HepG2 (cell line): Measurements from ENCODE around the gene UBTD1. TPM values are rescaled to one million over a fixed set of nuclear protein-coding genes. Genes with fewer than 3 reads are reported as not detected.

Source experiments
- ATAC-seq: fragments of 200-7000 bp; cut with Tn5 transposase; 3 replicates; pipeline ENCODE4 v1.9.1; 2020; ENCODE audit warnings: mild to moderate bottlenecking, moderate library complexity
- BruUV-seq: library from RNA; stranded (reverse); fragments of 400-500 nt; replicated peaks from 2 replicates; lab custom pipeline; 2021; lab: Mats Ljungman, UMichigan
- CTCF ChIA-PET: fragments of 300-600 bp; formaldehyde crosslinking; extraction: SDS; loops from one replicate; lab custom pipeline; 2021; ENCODE audit warnings: low total read pairs, inconsistent platforms, low intra/inter-chr PET ratio; lab: Yijun Ruan, JAX
- POLR2A ChIA-PET: fragments of 350-600 bp; sonication (Branson Sonifier 250); formaldehyde crosslinking; loops from one replicate; lab custom pipeline; 2020; ENCODE audit warnings: antibody characterized with exemption, inconsistent platforms; lab: Yijun Ruan, JAX
- DNase-seq: peaks from one replicate; pipeline ENCODE4 v3.0.0-alpha.2; 2015; ENCODE audit warnings: low spot score
- FAIRE-seq: peaks from 3 replicates; lab custom pipeline; 2011; peaks lifted over from hg19 to GRCh38; lab: Jason Lieb, UNC
- H2AFZ ChIP-seq: one replicate; pipeline ENCODE4 v1.6.1; 2011; ENCODE audit warnings: low read length, inconsistent platforms
- H3K27ac ChIP-seq: fragments of 300-600 bp; 3 replicates; pipeline ENCODE4 v1.8.0; 2011; ENCODE audit warnings: mixed run types, mild to moderate bottlenecking, mixed read lengths, low read length, inconsistent platforms; ENCODE audit not compliant: insufficient read depth; ENCODE audit errors: extremely low read length
- H3K27me3 ChIP-seq, 2 experiments: fragments of 200-600 bp in 1 of 2; 2 replicates in 1 of 2; 3 replicates in 1 of 2; pipeline versions ENCODE4 v1.6.0 to v1.8.0; 2011; ENCODE audit warnings: low read length in 2 of 2, mild to moderate bottlenecking in 2 of 2, moderate library complexity in 2 of 2, inconsistent platforms in 1 of 2; ENCODE audit not compliant: insufficient read depth in 2 of 2, control insufficient read depth in 1 of 2
- H3K36me3 ChIP-seq, 2 experiments: fragments of 200-600 bp in 1 of 2; replicated peaks in 1 of 2; 2 replicates in 1 of 2; 3 replicates in 1 of 2; pipeline versions ENCODE4 v1.5.1 to v1.8.0; 2011; ENCODE audit warnings: low read length in 2 of 2, inconsistent platforms in 1 of 2; ENCODE audit not compliant: insufficient read depth in 2 of 2, control insufficient read depth in 1 of 2
- H3K4me1 ChIP-seq: 2 replicates; pipeline ENCODE4 v1.5.1; 2012; ENCODE audit warnings: low read length, inconsistent platforms; ENCODE audit not compliant: insufficient read depth
- H3K4me2 ChIP-seq: 2 replicates; pipeline ENCODE4 v1.6.0; 2011; ENCODE audit warnings: low read depth, low read length, inconsistent platforms
- H3K4me3 ChIP-seq, 3 experiments: fragments of 200-600 bp in 1 of 3; sonication (generic), shearing (Covaris generic) in 1 of 3; replicated peaks in 1 of 3; 2 replicates each; pipeline ENCODE4 v1.5.1; 2011 to 2016; ENCODE audit warnings: low read length in 3 of 3, inconsistent platforms in 2 of 3, low read depth in 2 of 3, mild to moderate bottlenecking in 2 of 3, control low read depth in 1 of 3, mixed read lengths in 1 of 3; ENCODE audit not compliant: insufficient read depth in 1 of 3
- H3K79me2 ChIP-seq: one replicate; pipeline ENCODE4 v1.6.1; 2011; ENCODE audit warnings: low read length, inconsistent platforms; ENCODE audit not compliant: insufficient read depth
- H3K9ac ChIP-seq: 2 replicates; pipeline ENCODE4 v1.6.0; 2011; ENCODE audit warnings: mild to moderate bottlenecking, low read depth, low read length, inconsistent platforms; ENCODE audit not compliant: insufficient read depth
- H3K9me3 ChIP-seq: 2 replicates; pipeline ENCODE4 v1.5.1; 2012; ENCODE audit warnings: mild to moderate bottlenecking, low read length
- H4K20me1 ChIP-seq: 2 replicates; pipeline ENCODE4 v1.6.0; 2011; ENCODE audit warnings: inconsistent platforms, mild to moderate bottlenecking, low read length, moderate library complexity; ENCODE audit not compliant: insufficient read depth
- DMAP1 ChIP-seq: IDR thresholded peaks from 2 replicates; pipeline ENCODE4 v1.6.1; 2016
- GPN1 ChIP-seq: sonication (generic); formaldehyde crosslinking; IDR thresholded peaks from 2 replicates; pipeline ENCODE4 v1.5.1; 2020; ENCODE audit warnings: missing genetic modification reagents, borderline replicate concordance
- HDAC1 ChIP-seq: sonication (generic); formaldehyde crosslinking; IDR thresholded peaks from 2 replicates; pipeline ENCODE4 v1.5.1; 2020; ENCODE audit warnings: mild to moderate bottlenecking, missing genetic modification reagents
- KLF12 ChIP-seq: sonication (generic); formaldehyde crosslinking; IDR thresholded peaks from 2 replicates; pipeline ENCODE4 v1.4.0; 2020; ENCODE audit warnings: missing genetic modification reagents, borderline replicate concordance
- RXRA ChIP-seq: sonication (generic); formaldehyde crosslinking; IDR thresholded peaks from 2 replicates; pipeline ENCODE4 v1.5.1; 2020; ENCODE audit warnings: missing genetic modification reagents
- ZEB1 ChIP-seq: IDR thresholded peaks from 2 replicates; pipeline ENCODE4 v1.6.1; 2012; ENCODE audit warnings: mild to moderate bottlenecking, low read depth, inconsistent platforms; ENCODE audit not compliant: insufficient replicate concordance
- ZNF329 ChIP-seq: sonication (generic); formaldehyde crosslinking; IDR thresholded peaks from 2 replicates; pipeline ENCODE4 v1.9.0; 2021; ENCODE audit warnings: low read depth, mild to moderate bottlenecking, missing genetic modification reagents
- ZNF7 ChIP-seq: IDR thresholded peaks from 2 replicates; pipeline ENCODE4 v1.6.1; 2016; ENCODE audit warnings: missing biosample characterization, missing genetic modification reagents
- WGBS: methylation state at CpG from one replicate; pipeline ENCODE4 v1.1.6; 2017; ENCODE audit warnings: low lambda C conversion rate; 5-methylcytosine and 5-hydroxymethylcytosine counted together
- in situ Hi-C: cut with HindIII; loops from 2 replicates; pipeline ENCODE4 v1.10.0; 2017; ENCODE audit warnings: low pct_unique_long_range_greater_than_20kb; ENCODE audit not compliant: extremely low pct_ligation_motif_present
- intact Hi-C: fragments of 100-400 bp; cut with micrococcal nuclease; formaldehyde crosslinking; loops from one replicate; pipeline ENCODE4 v1.10.0; 2022; ENCODE audit not compliant: unreplicated experiment
- polyA plus RNA-seq, 8 experiments: library from polyadenylated mRNA; depleted of rRNA in 3 of 8; stranded (reverse) in 7 of 8; unstranded in 1 of 8; fragments of >200 nt; fragmentation: Illumina TruSeq in 4 of 8; extraction: Trizol in 4 of 8; gene quantifications; 2 replicates each; pipeline versions ENCODE4 v1.2.1 to v1.2.3, GENCODE V29; 2011 to 2016; ENCODE audit warnings: low read depth in 4 of 8, missing spikeins in 1 of 8, mixed read lengths in 1 of 8; ENCODE audit not compliant: insufficient read depth in 1 of 8
- total RNA-seq, 5 experiments: library from RNA; depleted of rRNA; stranded (reverse); fragments of >200 nt; fragmentation: Illumina TruSeq; extraction: Trizol; gene quantifications; 2 replicates each; pipeline ENCODE4 v1.2.3, GENCODE V29; 2016; ENCODE audit warnings: low read depth in 1 of 5
- TF ChIP-seq, protein P1 (sequence below): sonication (generic); formaldehyde crosslinking; IDR thresholded peaks from 2 replicates; pipeline ENCODE4 v1.9.0; 2021; ENCODE audit warnings: mild to moderate bottlenecking, missing genetic modification reagents
- TF ChIP-seq, protein P2 (sequence below): IDR thresholded peaks from 2 replicates; pipeline ENCODE4 v1.6.1; 2016
- TF ChIP-seq, protein P3 (sequence below): sonication (generic); formaldehyde crosslinking; IDR thresholded peaks from 2 replicates; pipeline ENCODE4 v1.8.1; 2023; ENCODE audit warnings: mild to moderate bottlenecking, moderate library complexity, missing genetic modification reagents

Gene UBTD1
- total and polyA plus RNA-seq, 2 of the 13 experiments (the other 11 are each of a cell fraction or from before 2014, with no cell fraction given), result 7.9 to 10.0 TPM

DNA sequence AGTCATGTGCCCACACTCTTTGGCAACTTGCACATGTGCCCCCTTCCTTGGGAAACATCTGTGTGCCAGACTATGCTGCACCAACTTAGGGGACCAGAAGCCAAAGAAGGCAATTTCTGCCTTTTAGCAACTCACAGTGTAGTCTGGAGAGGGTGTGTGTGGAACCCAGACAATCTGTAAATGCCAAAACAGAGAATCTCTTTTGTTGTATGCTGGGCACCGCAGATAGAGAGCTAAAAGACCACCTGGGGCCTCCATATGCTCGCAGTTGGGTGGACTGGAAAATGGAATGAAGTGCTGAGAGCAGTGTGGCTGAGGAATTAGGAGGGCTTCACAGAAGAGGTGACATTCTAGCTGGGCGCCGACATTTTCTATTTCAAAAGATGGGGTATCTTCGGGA lies 26.4 kb downstream of the UBTD1 start:
- Histone ChIP-seq H3K36me3 (no peaks in the 10 kb centered on the region), H3K27ac (peak overlapping the region; percentile 11), H3K4me3 (no peak overlapping the region), H3K79me2 (no peaks in the 10 kb centered on the region), H4K20me1 (no peaks in the 10 kb centered on the region), H3K27me3 (no peaks in the 10 kb centered on the region), H3K9ac (no peak overlapping the region), H3K4me2 (peak overlapping the region; percentile 45; the same call in 1 of the 2 replicates), H3K4me1 (peaks cover 39% of the 10 kb centered on the region), H2AFZ (no peak overlapping the region), H3K9me3 (no peaks in the 10 kb centered on the region)
- 91% methylated on average over 5 of the region's 5 CpGs for WGBS
- FAIRE-seq, result no peak
- no TSS peak for BruUV-seq
- TF ChIP-seq ZEB1 (no peak), KLF12 (CRISPR knock-in tag) (no peak), HDAC1 (CRISPR knock-in tag) (no peak), ZNF329 (CRISPR knock-in tag) (no peak), ZNF7 (CRISPR knock-in tag) (no peak), RXRA (no peak), GPN1 (CRISPR knock-in tag) (no peak), DMAP1 (CRISPR knock-in tag) (no peak)
- TF ChIP-seq, protein P1, sequence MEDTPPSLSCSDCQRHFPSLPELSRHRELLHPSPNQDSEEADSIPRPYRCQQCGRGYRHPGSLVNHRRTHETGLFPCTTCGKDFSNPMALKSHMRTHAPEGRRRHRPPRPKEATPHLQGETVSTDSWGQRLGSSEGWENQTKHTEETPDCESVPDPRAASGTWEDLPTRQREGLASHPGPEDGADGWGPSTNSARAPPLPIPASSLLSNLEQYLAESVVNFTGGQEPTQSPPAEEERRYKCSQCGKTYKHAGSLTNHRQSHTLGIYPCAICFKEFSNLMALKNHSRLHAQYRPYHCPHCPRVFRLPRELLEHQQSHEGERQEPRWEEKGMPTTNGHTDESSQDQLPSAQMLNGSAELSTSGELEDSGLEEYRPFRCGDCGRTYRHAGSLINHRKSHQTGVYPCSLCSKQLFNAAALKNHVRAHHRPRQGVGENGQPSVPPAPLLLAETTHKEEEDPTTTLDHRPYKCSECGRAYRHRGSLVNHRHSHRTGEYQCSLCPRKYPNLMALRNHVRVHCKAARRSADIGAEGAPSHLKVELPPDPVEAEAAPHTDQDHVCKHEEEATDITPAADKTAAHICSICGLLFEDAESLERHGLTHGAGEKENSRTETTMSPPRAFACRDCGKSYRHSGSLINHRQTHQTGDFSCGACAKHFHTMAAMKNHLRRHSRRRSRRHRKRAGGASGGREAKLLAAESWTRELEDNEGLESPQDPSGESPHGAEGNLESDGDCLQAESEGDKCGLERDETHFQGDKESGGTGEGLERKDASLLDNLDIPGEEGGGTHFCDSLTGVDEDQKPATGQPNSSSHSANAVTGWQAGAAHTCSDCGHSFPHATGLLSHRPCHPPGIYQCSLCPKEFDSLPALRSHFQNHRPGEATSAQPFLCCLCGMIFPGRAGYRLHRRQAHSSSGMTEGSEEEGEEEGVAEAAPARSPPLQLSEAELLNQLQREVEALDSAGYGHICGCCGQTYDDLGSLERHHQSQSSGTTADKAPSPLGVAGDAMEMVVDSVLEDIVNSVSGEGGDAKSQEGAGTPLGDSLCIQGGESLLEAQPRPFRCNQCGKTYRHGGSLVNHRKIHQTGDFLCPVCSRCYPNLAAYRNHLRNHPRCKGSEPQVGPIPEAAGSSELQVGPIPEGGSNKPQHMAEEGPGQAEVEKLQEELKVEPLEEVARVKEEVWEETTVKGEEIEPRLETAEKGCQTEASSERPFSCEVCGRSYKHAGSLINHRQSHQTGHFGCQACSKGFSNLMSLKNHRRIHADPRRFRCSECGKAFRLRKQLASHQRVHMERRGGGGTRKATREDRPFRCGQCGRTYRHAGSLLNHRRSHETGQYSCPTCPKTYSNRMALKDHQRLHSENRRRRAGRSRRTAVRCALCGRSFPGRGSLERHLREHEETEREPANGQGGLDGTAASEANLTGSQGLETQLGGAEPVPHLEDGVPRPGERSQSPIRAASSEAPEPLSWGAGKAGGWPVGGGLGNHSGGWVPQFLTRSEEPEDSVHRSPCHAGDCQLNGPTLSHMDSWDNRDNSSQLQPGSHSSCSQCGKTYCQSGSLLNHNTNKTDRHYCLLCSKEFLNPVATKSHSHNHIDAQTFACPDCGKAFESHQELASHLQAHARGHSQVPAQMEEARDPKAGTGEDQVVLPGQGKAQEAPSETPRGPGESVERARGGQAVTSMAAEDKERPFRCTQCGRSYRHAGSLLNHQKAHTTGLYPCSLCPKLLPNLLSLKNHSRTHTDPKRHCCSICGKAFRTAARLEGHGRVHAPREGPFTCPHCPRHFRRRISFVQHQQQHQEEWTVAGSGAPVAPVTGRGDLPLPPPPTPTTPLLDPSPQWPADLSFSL (CRISPR knock-in tag), result no peak
- TF ChIP-seq, protein P2, sequence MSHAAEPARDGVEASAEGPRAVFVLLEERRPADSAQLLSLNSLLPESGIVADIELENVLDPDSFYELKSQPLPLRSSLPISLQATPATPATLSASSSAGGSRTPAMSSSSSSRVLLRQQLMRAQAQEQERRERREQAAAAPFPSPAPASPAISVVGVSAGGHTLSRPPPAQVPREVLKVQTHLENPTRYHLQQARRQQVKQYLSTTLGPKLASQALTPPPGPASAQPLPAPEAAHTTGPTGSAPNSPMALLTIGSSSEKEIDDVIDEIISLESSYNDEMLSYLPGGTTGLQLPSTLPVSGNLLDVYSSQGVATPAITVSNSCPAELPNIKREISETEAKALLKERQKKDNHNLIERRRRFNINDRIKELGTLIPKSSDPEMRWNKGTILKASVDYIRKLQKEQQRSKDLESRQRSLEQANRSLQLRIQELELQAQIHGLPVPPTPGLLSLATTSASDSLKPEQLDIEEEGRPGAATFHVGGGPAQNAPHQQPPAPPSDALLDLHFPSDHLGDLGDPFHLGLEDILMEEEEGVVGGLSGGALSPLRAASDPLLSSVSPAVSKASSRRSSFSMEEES, result no peak
- TF ChIP-seq, protein P3, sequence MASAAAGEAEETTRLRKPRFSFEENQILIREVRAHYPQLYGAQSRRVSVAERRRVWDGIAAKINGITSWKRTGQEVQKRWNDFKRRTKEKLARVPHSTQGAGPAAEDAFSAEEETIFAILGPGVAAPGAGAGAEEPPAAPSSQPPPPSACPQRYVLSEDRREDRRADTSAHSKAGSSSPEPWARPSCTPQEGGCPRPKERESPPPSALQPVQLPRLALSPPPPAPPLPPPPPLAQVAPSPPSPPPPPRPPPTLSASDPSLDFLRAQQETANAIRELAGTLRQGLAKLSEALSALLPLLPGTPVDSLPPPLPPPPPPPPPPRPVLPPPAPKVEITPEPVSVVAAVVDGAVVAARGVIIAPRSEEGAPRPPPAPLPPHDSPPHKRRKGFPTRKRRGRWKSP (CRISPR knock-in tag), result no peak
- CTCF ChIA-PET, result no interaction called here
- ATAC-seq, result no peak
- no peak for DNase-seq
- POLR2A ChIA-PET, result no interaction called here
- in situ Hi-C loops (no loop called here), intact Hi-C loops (no loop called here)
